GM06990 (cell line): Measurements from ENCODE around the gene TTC32.
A peak's percentile ranks its signal among the peaks of the same experiment; 100 is the strongest.

Experiments used
- DNase-seq: peaks from one replicate; pipeline ENCODE4 v3.0.0-alpha.2; 2011; ENCODE audit not compliant: insufficient read length; ENCODE audit errors: extremely low read depth
- H3K27me3 ChIP-seq: replicated peaks from 2 replicates; pipeline ENCODE4 v1.6.0; 2011; ENCODE audit warnings: low read length; ENCODE audit not compliant: control insufficient read depth, insufficient read depth
- H3K36me3 ChIP-seq: 2 replicates; pipeline ENCODE4 v1.5.1; 2011; ENCODE audit warnings: low read length; ENCODE audit not compliant: control insufficient read depth, insufficient read depth
- H3K4me3 ChIP-seq: replicated peaks from 2 replicates; pipeline ENCODE4 v1.5.1; 2011; ENCODE audit warnings: low read depth, mild to moderate bottlenecking, control low read depth, low read length
- CTCF ChIP-seq: IDR thresholded peaks from 2 replicates; pipeline ENCODE4 v1.5.1; 2011; ENCODE audit warnings: low read length, control low read depth, mild to moderate bottlenecking, inconsistent platforms; ENCODE audit not compliant: insufficient read depth, poor library complexity, severe bottlenecking

Gene TTC32

DNA sequence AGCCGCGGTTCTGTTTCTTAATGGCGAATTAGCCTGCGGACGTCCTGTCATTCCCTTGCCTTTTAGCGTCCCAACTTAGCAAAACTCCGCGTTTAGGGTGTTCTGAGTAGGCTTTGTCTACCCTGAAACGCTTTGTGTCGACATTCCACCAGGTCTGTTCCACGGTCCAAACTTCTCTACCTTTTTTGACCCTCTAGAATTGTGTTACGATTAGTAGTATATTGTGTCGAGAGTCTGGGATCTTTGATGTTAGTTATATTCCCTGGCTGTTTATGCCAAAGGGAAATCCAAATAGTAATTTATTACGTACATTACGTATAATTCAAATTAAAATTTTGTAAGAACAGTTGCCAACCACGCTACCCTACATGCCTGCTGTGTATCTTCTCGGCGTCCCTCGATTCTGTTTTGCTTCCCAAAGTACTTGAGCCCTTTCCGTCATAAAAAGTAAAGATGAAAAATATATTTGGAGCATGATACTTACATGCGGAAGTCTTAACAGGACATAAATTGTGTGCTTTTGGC is 495 bp upstream of the TTC32 start:
- no peaks in the 10 kb centered on the region for H3K27me3 ChIP-seq
- H3K36me3 ChIP-seq: no peaks in the 10 kb centered on the region
- DNase-seq: no peak
- peak overlapping the region; percentile 82 for H3K4me3 ChIP-seq
- TF ChIP-seq CTCF: no peak

DNA sequence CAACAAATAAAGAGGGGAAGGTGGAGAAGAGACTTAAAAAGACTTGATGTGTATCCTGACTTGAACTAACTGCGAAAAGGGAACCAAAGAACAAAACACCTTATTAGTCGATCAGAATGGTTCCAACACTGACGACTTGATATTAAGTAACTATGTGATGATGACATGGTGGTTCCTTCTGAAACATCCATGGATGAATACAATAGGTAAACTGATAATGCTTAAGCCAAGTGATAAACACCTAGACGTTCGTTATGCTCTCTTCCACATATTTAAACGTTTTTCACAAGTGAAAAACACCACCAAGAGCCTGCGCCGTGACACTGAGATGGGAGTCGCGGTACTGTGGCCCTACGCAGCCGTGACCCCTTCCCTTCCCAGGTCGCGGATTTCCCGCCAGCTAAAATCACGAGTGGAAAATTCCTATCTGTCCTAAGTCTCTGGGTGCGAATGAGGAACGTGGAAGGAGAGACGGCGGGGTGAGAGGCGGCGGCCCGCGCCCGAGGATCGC is 797 bp downstream of the TTC32 start:
- Histone ChIP-seq H3K27me3 (no peaks in the 10 kb centered on the region), H3K36me3 (no peaks in the 10 kb centered on the region), H3K4me3 (peak overlapping the region; percentile 82)
- no peak for TF ChIP-seq CTCF
- no peak for DNase-seq

DNA sequence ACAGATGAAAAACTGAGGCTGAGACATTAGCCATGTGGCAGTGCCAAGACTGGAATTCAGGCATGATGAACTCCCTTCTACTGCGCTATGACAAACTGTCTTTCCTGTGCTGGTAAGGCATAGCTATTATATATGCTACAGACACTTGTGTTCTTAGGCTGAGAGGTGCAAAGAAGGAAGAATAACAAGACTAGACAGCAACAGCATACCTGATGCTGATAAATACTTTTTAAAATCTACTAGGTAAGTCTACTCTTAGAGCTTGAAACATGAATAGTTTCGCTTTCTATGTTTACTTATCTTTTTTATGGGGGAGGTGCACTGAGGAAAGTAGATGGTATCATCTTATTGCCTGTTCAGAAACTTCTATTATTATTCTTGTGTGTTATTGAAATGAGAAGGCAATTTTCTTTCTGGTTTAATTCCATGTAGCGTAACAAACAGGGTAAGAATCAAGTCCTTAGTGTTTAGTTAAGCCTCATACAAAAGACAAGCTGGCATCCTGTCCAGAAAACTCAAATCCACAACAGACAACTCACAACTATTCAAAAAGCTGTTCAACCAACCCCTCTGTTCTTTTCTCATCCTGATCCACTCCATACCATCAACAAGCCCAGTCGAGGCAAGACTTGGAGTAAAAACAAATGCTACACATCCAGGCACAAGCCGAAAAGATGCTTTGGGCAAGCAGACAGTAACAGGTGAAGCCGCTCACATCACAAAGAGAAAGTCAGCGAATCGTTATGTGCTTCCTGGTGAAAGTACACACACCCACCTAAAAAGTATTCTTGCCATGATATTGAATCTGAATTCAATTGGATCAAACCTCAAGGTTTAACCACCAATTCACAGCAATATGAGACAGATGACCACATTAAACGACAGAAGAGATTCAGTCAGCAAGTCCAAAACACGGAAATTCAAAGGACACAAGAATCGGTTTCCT is 1.5 kb downstream of the TTC32 start:
- DNase-seq: no peak
- H3K27me3 ChIP-seq: no peaks in the 10 kb centered on the region
- peak overlapping the region; percentile 82 for H3K4me3 ChIP-seq
- no peak for TF ChIP-seq CTCF
- H3K36me3 ChIP-seq: no peaks in the 10 kb centered on the region

GRCh38 chr2:19898592-19899329 is 3.0 kb downstream of the TTC32 start:
- Histone ChIP-seq H3K27me3 (no peaks in the 10 kb centered on the region), H3K36me3 (no peaks in the 10 kb centered on the region), H3K4me3 (no peak overlapping the region; the same call in 1 of the 2 replicates)
- no peak for DNase-seq
- no peak for TF ChIP-seq CTCF

GRCh38 chr2:19897623-19898245 is 4.0 kb downstream of the TTC32 start:
- peak overlapping the region; percentile 48 for H3K4me3 ChIP-seq
- DNase-seq: no peak
- no peaks in the 10 kb centered on the region for H3K27me3 ChIP-seq
- no peak for TF ChIP-seq CTCF
- no peaks in the 10 kb centered on the region for H3K36me3 ChIP-seq
